Cardiac muscle cell (in vitro differentiated cells and primary cell): Measurements from ENCODE around the gene SDC3. TPM values are rescaled to one million over a fixed set of nuclear protein-coding genes. Genes with fewer than 3 reads are reported as not detected.

ENCODE experiments used
- DNase-seq, 2 donors: peaks; one replicate each; pipeline versions ENCODE4 v3.0.0 to v3.0.0-alpha.2; 2010 to 2017; ENCODE audit warnings: low read depth in 1 of 2, low spot score in 1 of 2
- H3K27ac ChIP-seq: fragments of 200-600 bp; sonication (generic); 2 replicates; pipeline ENCODE4 v1.5.1; 2016
- H3K27me3 ChIP-seq: fragments of 200-600 bp; sonication (generic); 2 replicates; pipeline ENCODE4 v1.6.0; 2016; ENCODE audit warnings: control low read depth
- H3K36me3 ChIP-seq: fragments of 200-600 bp; sonication (generic); 2 replicates; pipeline ENCODE4 v1.5.1; 2016; ENCODE audit warnings: control low read depth
- H3K4me1 ChIP-seq: fragments of 200-600 bp; sonication (generic); 2 replicates; pipeline ENCODE4 v1.8.1; 2017; ENCODE audit warnings: low read depth, mild to moderate bottlenecking, mixed run types
- H3K4me3 ChIP-seq: fragments of 200-600 bp; sonication (generic); 2 replicates; pipeline ENCODE4 v1.5.1; 2016; ENCODE audit warnings: mild to moderate bottlenecking
- H3K9me3 ChIP-seq: fragments of 200-600 bp; sonication (generic); 2 replicates; pipeline ENCODE4 v1.5.1; 2017; ENCODE audit warnings: low read depth, mild to moderate bottlenecking, control low read depth
- polyA plus RNA-seq: library from polyadenylated mRNA; unstranded; fragments of >200 nt; fragmentation: Nextera tagmentation; extraction: Ambion mirVana; gene quantifications from 2 replicates; pipeline ENCODE4 v1.2.1, GENCODE V29; 2016
- total RNA-seq: library from RNA; depleted of rRNA; stranded (reverse); fragments of >200 nt; gene quantifications from 2 replicates; pipeline ENCODE4 v1.2.3, GENCODE V29; 2016
- TF ChIP-seq, protein P1 (sequence below): IDR thresholded peaks from 2 replicates; pipeline ENCODE4 v1.5.1; 2012; ENCODE audit warnings: low read depth, mild to moderate bottlenecking, low read length

The SDC3 gene
- total and polyA plus RNA-seq, 2 experiments from 2014 or later: 85.2 to 89.2 TPM

DNA sequence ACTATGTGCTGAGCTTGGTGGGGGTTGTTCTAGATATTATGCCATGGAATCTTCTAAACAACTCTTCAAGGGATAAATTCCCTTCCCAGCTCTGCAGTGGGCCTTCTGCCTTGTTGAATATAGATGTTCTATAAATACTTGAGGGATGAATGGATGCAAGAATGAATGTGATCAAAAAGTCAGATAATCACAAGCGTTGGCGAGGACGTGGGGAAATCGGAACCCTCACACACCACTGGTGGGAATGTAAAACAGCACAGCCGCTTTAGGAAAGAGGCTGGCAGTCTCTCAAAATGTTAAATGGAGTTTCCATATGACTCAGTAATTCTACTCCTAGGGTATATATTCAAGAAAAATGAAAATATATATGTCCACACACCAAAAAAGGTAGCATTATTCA is 19.0 kb downstream of the SDC3 start:
- TF ChIP-seq, protein P1, sequence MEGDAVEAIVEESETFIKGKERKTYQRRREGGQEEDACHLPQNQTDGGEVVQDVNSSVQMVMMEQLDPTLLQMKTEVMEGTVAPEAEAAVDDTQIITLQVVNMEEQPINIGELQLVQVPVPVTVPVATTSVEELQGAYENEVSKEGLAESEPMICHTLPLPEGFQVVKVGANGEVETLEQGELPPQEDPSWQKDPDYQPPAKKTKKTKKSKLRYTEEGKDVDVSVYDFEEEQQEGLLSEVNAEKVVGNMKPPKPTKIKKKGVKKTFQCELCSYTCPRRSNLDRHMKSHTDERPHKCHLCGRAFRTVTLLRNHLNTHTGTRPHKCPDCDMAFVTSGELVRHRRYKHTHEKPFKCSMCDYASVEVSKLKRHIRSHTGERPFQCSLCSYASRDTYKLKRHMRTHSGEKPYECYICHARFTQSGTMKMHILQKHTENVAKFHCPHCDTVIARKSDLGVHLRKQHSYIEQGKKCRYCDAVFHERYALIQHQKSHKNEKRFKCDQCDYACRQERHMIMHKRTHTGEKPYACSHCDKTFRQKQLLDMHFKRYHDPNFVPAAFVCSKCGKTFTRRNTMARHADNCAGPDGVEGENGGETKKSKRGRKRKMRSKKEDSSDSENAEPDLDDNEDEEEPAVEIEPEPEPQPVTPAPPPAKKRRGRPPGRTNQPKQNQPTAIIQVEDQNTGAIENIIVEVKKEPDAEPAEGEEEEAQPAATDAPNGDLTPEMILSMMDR: no peak
- peak overlapping the region; percentile 90 for H3K27ac ChIP-seq
- no peaks in the 10 kb centered on the region for H3K9me3 ChIP-seq
- no peaks in the 10 kb centered on the region for H3K36me3 ChIP-seq
- DNase-seq: peak in 1 of 2 donors; percentile 35
- H3K4me1 ChIP-seq: peaks cover 50% of the 10 kb centered on the region
- no peaks in the 10 kb centered on the region for H3K27me3 ChIP-seq
- H3K4me3 ChIP-seq: no peak overlapping the region

- Histone ChIP-seq H3K27me3 (no peaks in the 10 kb centered on the region), H3K4me1 (peaks cover 49% of the 10 kb centered on the region), H3K9me3 (no peaks in the 10 kb centered on the region), H3K27ac (peak overlapping the region; percentile 90), H3K36me3 (no peaks in the 10 kb centered on the region), H3K4me3 (no peak overlapping the region)
- no peak for DNase-seq
- TF ChIP-seq, protein P1: no peak
Measured at GRCh38 chr1:30888975-30889374, 19.6 kb downstream of the SDC3 start.

- peak; percentile 86 to 89 for DNase-seq
- TF ChIP-seq, protein P1: no peak
- H3K4me1 ChIP-seq: peaks cover 43% of the 10 kb centered on the region
- no peaks in the 10 kb centered on the region for H3K36me3 ChIP-seq
- H3K27ac ChIP-seq: peak overlapping the region; percentile 90
- no peak overlapping the region for H3K4me3 ChIP-seq
- no peaks in the 10 kb centered on the region for H3K9me3 ChIP-seq
- no peaks in the 10 kb centered on the region for H3K27me3 ChIP-seq
Measured at GRCh38 chr1:30888391-30888790, 20.2 kb downstream of the SDC3 start.

DNA sequence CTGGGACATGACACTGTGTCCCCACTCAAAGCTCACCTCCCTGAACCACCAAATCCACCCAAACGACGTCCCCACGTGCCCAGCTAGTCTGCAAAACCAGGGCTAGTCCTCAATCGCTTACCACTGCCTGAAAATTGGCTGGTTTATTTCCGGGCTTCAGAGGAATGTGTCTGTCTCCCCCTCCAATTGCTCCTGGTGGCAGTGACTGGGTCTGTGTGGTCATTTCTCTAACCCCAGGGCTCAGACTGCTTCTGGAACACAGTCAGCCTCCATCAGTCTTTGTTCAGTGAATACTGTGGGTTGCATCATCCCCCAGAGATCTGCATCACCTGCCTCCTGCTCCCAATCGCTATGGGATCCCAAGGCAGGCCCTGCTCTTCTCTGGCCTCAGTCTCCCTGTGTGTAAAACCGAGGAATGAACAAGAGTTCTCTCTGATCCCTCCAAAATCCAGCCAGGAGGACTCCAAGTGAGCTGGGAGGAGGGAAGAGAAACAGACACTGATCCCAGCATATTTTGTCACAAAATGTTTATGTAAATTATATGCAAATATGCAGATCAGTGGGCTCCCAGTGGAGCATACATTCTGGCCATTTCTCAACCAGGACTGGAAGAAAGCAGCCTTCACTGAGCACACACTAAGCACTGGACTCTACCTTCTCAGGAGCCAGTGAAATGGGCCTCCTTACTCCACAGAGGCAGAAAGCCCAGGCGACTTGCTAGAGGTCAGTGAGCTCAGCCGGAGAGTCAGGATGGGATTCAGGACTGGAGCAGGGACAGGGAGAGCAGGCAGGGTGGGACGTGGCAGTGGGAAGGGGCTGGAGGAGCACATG is 20.9 kb downstream of the SDC3 start:
- Histone ChIP-seq H3K4me1 (peaks cover 41% of the 10 kb centered on the region), H3K27ac (peak overlapping the region; percentile 90), H3K36me3 (no peaks in the 10 kb centered on the region), H3K4me3 (no peak overlapping the region), H3K27me3 (no peaks in the 10 kb centered on the region), H3K9me3 (no peaks in the 10 kb centered on the region)
- DNase-seq: no peak
- TF ChIP-seq, protein P1: no peak

DNA sequence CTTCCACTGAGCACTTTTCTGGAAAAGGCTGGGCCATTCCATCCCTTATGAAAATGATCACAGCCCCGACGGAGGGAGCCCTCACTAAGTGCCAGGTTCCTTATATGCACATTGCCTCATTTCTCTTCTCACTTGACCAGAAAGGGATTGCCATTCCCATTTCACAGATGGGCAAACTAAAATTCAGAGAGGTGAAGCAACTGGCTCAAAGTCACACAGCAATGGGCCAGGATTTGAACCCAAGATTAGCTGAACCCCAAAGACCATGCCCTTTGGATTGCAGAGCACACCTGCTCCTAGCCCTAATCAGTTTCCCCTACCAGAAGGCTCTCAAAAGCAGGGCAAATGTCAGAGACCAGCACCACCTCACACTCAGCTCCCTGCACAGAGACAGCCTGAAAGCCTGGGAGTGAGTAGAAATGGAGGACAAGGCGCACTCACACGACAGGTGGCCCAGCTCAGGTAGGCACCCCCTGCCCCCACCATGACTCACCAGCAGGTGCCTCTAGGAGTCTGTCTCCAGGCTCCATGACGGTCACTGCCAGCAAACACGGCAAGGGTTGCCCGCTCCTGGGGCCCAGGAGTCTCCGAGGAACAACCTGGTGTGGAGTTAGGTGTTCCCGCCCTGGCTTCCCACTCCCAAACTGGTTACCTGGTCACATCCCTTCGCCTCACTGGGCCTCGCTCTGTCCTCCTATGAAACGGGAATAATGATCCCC is 21.7 kb downstream of the SDC3 start:
- Histone ChIP-seq H3K27ac (peak overlapping the region; percentile 90), H3K4me1 (peaks cover 41% of the 10 kb centered on the region), H3K4me3 (no peak overlapping the region), H3K27me3 (no peaks in the 10 kb centered on the region), H3K36me3 (no peaks in the 10 kb centered on the region), H3K9me3 (no peaks in the 10 kb centered on the region)
- no peak for DNase-seq
- TF ChIP-seq, protein P1: no peak
